SH-SY5Y (cell line): ENCODE results near the gene MYO1B.

ENCODE experiments used
- GATA2 ChIP-seq: IDR thresholded peaks from 2 replicates; pipeline ENCODE4 v1.6.1; 2011; ENCODE audit warnings: mild to moderate bottlenecking, low read depth, low read length
- GATA3 ChIP-seq: IDR thresholded peaks from 2 replicates; pipeline ENCODE4 v1.6.1; 2011; ENCODE audit warnings: low read depth, mild to moderate bottlenecking, low read length, moderate library complexity

The MYO1B gene

DNA sequence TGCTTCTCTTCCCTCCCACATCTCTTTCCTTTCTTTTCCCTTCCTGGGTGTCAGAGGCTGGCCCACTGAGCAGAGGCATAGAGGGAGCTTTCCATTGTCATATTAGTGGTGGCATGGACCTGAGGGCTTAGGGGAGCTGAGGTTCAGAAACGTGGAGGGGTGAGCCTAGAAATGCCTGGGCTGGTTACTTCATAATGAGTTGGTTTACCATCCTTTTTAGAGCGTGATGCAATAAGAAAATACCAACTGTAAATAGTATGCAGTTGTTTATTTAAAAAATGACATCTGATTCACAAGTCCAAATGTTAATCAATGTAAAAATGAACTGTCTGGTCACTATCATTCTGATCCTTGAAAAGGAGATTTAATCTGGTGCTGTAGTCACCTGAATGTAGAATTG, 46.3 kb downstream of the MYO1B start:
- TF ChIP-seq GATA2 (no peak), GATA3 (no peak)

GRCh38 chr2:191292869-191293268, 47.7 kb downstream of the MYO1B start:
- no peak for TF ChIP-seq GATA3
- no peak for TF ChIP-seq GATA2

DNA sequence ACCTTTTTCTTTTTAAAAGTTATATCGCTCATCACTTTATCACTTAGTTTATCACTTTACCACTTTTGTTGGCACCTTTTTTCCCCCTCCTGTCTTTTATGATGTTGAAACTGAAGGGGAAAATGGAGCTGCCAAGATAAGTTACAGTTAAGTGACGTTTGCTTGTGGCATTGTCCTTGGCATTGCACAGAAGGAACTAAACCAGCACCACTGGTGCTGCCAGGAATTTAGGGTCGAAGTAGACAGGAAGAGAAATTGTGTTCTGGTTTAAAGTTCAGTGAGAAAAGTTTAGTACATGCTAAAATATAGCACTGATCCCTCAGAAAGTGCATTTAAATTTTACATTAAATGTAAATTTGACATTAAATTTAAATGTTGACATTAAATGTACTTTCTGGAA, 49.9 kb downstream of the MYO1B start:
- TF ChIP-seq GATA2, result no peak
- TF ChIP-seq GATA3, result no peak

DNA sequence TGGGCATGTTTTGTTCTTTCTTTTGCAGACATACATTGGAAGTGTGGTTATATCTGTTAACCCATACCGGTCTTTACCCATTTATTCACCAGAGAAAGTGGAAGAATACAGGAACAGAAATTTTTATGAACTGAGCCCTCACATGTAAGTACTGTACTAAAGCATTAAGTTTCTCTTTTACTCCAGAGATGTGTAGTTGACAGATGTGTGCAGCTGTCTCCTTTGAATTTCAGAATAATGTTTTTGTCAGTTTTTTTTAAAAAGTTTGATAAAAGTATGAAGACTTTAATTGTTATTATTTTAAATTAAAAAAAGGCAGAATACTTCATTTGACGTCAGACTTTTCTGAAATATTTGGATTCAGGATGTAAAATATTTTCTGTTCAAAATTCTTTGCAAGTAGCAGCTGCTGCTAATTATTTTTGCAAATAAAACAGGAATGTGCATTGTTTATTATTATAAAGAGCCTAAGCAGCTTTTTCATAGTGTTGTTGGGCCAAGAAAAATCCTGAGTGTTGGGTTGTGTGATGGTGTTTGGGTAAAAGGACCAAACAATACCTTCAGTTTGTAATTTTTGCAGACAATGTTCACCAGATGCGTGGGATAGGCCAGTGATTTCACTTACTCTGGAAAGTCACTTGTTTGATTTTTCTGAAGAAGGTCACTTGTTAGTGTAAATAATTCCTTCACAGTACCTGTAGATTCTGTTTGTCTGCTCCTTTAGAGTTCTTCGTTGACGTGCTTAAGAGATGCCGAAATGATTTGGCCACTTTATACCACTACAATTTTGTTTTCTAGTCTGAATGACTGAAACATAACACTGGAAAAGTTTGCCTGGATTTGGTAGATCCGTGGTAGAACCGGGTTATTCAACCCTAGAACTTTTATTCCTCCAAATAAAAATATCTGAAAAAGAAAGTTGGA, 51.1 kb downstream of the MYO1B start:
- no peak for TF ChIP-seq GATA3
- TF ChIP-seq GATA2, result no peak

DNA sequence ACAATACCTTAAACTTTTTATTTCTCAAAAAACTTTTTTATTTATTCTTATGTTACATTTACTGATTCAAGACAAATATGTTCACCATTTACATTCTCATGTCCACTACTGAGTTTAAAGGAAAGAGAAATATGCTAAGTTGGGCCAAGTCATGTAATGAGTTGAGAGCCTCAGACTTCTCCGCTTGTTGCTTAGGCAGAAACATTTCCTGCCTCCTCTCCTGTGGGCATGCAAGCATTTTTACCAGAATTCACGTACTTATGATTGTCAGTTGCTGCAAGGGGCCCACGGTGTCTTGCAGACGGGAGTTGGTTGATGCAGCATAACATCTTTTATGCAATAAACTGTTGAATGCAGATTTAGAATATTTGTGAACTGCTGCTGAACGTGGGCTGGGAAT, 51.8 kb downstream of the MYO1B start:
- no peak for TF ChIP-seq GATA2
- no peak for TF ChIP-seq GATA3

DNA sequence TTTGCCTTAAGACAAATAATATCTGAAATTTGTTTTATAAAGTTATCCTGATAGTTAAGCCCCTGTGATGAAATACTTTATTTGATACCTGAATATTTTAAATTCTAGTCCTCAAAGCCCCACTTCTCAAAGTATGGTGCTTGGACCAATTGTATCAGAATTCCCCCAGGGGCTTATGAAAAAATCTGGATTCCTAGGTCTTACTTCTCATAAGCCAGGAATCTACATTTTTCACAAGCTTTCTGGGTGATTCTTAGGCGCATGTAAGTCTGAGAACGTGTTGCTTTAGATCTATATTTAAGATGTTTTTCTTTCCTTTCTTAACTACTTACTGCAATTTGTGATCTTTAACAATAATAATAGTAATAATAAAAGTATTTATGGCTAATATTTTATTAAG, 53.1 kb downstream of the MYO1B start:
- no peak for TF ChIP-seq GATA2
- no peak for TF ChIP-seq GATA3

GRCh38 chr2:191299010-191299409, 53.8 kb downstream of the MYO1B start:
- TF ChIP-seq GATA3, result no peak
- no peak for TF ChIP-seq GATA2

DNA sequence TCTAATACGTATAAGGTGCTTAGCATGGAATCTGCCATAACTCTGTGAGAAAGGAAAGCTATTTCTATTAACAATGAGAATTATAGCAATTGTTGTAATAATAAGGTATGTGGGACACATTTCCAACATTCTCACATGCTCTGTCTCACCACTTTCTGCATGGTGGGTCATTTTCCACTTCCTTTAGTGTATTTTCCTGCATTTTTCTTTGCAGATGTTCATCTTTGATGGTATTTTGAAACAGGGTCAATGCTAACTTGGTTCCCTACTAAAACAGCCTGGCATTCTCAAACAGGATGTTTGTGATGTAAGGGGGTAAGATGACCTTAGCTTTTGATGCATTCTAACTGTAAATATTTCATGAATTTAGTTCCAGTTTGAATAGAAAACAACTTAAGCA, 54.7 kb downstream of the MYO1B start:
- no peak for TF ChIP-seq GATA3
- TF ChIP-seq GATA2, result no peak

DNA sequence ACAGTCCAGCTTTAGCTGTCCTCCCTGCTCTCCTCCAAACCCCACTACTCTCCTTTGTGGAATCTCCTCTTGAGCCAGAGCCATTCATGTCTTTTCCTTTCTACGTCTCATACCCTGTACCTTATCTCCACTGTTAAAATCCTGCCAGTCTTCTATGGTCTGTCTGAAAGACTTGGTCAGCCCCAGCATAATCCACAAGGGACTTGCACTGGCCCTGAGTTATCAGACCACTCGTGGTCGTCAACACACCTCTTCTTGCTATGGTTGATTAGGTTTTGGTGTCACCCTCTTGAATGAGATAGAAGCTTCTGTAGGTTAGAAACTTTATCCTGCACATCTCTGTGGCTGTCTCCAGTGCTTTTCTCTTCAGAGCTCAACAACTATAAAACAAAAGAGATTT, 56.8 kb downstream of the MYO1B start:
- TF ChIP-seq GATA2 (no peak), GATA3 (no peak)

GRCh38 chr2:191302459-191303139, 57.4 kb downstream of the MYO1B start:
- TF ChIP-seq GATA3, result no peak
- no peak for TF ChIP-seq GATA2

DNA sequence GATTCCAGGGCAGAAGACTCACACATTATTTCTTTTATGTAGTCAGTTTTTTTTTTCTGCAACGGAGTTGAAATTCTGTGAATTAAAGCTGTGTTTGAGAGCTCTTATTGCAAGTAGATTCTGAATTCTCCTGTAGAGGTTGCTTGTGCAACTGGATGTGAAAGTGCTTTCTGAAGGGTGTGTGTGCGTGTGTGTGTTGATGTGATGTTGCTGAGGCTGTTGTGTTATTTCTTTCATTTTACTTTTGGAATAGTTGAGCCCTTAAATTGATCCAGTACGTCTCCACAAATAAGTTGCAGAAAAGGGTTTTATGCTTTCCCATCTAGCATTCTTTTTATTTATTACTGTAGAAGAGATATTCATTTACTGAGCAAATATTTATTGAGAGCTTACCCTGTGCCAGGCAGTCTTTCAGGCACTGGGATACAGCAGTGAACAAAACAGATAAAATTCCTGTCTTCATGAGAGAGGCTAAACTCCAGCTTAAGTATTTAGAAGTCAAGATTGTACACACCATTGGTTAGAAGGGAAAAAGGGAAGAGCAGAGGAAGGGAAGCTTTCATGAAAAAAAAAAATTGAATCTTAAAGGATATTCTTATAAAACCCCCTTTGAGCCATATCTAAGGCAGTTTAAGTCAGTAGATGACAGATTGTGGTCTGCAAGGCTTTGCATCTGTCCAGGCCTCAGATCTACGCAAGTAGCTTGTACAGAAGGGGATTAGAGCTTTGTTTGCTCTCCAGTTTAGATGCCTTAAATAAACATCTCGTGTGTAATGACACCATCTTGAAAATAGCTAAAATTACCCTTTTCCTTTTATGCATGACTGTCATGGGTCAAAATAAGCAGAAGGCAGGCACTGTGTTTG, 58.2 kb downstream of the MYO1B start:
- TF ChIP-seq GATA3, result no peak
- TF ChIP-seq GATA2, result no peak

DNA sequence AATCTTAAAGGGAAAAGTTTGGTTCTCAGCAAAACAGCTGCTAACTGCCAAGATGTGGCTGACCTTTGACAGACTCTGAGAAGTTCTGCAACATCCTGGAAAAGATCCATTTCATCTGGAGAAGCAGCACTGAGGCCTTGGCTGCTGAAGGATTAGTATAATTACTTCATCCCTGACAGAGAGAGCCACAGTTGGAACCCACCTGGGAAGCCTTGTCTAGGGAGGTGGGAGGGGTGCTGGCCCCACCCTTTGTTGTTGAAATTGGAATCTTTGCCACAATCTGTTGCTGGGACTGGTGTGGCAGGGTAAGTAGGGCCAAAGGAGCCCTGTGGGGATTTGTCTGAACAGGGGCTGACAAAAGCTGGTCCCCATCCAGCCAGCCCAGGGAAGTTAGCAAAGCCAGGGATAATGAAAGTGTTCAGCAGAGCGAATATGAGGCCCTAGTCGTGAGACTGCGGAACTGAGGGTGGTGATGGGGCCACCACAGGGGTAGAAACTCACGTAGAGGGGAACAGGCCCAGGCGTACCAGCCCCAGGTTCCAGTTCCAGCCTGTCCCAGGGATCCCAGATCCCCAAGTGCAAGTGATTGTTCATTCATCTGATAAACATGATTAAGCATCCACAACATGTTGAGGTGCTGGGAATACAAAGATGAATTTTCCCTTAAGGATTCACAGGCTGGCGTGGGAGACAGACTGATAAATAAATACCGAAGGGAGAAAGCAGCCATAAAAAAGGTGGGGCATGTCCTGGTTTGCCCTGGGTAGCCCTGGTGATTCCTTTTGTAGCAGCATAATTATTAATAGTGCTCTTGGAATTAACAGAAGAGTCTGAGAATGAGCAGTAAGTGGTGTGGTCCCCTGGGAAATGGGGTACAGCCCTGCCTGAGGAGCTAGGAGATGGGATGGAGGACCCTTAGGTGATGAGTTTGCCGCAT, 60.0 kb downstream of the MYO1B start:
- no peak for TF ChIP-seq GATA3
- no peak for TF ChIP-seq GATA2

- TF ChIP-seq GATA2 (no peak), GATA3 (no peak)
Measured at GRCh38 chr2:191308026-191308425, 62.8 kb downstream of the MYO1B start.

- TF ChIP-seq GATA2 (no peak), GATA3 (no peak)
Measured at GRCh38 chr2:191311156-191311555, 66.0 kb downstream of the MYO1B start.
